Osteoblast (primary cell): ENCODE measurements around the gene CLK2. TPM values are rescaled to one million over a fixed set of nuclear protein-coding genes. Genes with fewer than 3 reads are reported as not detected.

ENCODE experiments used
- DNase-seq: peaks from one replicate; pipeline ENCODE4 v3.0.0; 2011; ENCODE audit warnings: low spot score, mixed read lengths; ENCODE audit not compliant: insufficient read length; ENCODE audit errors: missing footprints
- H2AFZ ChIP-seq: 2 replicates; pipeline ENCODE4 v1.6.0; 2011; ENCODE audit warnings: mild to moderate bottlenecking, low read length
- H3K27ac ChIP-seq: 2 replicates; pipeline ENCODE4 v1.5.1; 2011; ENCODE audit warnings: mild to moderate bottlenecking, low read depth, low read length, moderate library complexity
- H3K27me3 ChIP-seq: 2 replicates; pipeline ENCODE4 v1.6.0; 2012; ENCODE audit warnings: mild to moderate bottlenecking, control low read depth, inconsistent platforms, low read length, moderate library complexity; ENCODE audit not compliant: insufficient read depth
- H3K36me3 ChIP-seq: 2 replicates; pipeline ENCODE4 v1.5.1; 2011; ENCODE audit warnings: mild to moderate bottlenecking, low read length, control low read depth, moderate library complexity; ENCODE audit not compliant: insufficient read depth
- H3K4me1 ChIP-seq: 2 replicates; pipeline ENCODE4 v1.5.1; 2011; ENCODE audit warnings: mild to moderate bottlenecking, low read length, control low read depth, moderate library complexity; ENCODE audit not compliant: insufficient read depth
- H3K4me2 ChIP-seq: 2 replicates; pipeline ENCODE4 v1.6.0; 2011; ENCODE audit warnings: mild to moderate bottlenecking, low read length; ENCODE audit not compliant: insufficient read depth
- H3K4me3 ChIP-seq: fragments of 200-600 bp; sonication (generic); 3 replicates; pipeline ENCODE4 v1.5.1; 2012; ENCODE audit warnings: mild to moderate bottlenecking, low read length, inconsistent platforms; ENCODE audit not compliant: insufficient read depth
- H3K79me2 ChIP-seq: 2 replicates; pipeline ENCODE4 v1.6.0; 2012; ENCODE audit warnings: mild to moderate bottlenecking, low read length, control low read depth, inconsistent platforms; ENCODE audit not compliant: insufficient read depth
- H3K9me3 ChIP-seq: 2 replicates; pipeline ENCODE4 v1.5.1; 2011; ENCODE audit warnings: low read depth, low read length, control low read depth
- H4K20me1 ChIP-seq: 2 replicates; pipeline ENCODE4 v1.6.0; 2012; ENCODE audit warnings: mild to moderate bottlenecking, low read length, control low read depth; ENCODE audit not compliant: insufficient read depth
- CTCF ChIP-seq: IDR thresholded peaks from 2 replicates; pipeline ENCODE4 v1.5.1; 2011; ENCODE audit warnings: mild to moderate bottlenecking, low read depth, low read length, moderate library complexity; ENCODE audit errors: extremely low read depth
- total RNA-seq: library from RNA; depleted of rRNA; stranded (reverse); fragments of >200 nt; gene quantifications from 2 replicates; pipeline ENCODE4 v1.2.3, GENCODE V29; 2012

The CLK2 gene
- total RNA-seq, 1 donor: 17.4 TPM

GRCh38 chr1:155287987-155288543, 14.8 kb upstream of the CLK2 start:
- peak; percentile 55 for DNase-seq
- H3K4me3 ChIP-seq: no peak overlapping the region
- no peaks in the 10 kb centered on the region for H3K9me3 ChIP-seq
- H3K27ac ChIP-seq: no peak overlapping the region
- no peaks in the 10 kb centered on the region for H3K36me3 ChIP-seq
- H3K4me2 ChIP-seq: no peak overlapping the region
- no peaks in the 10 kb centered on the region for H3K79me2 ChIP-seq
- peaks cover 13% of the 10 kb centered on the region for H3K27me3 ChIP-seq
- no peaks in the 10 kb centered on the region for H4K20me1 ChIP-seq
- no peak for TF ChIP-seq CTCF
- H2AFZ ChIP-seq: no peak overlapping the region
- no peaks in the 10 kb centered on the region for H3K4me1 ChIP-seq

- Histone ChIP-seq H4K20me1 (no peaks in the 10 kb centered on the region), H3K9me3 (no peaks in the 10 kb centered on the region), H3K36me3 (no peaks in the 10 kb centered on the region), H3K27me3 (peaks cover 6% of the 10 kb centered on the region), H2AFZ (no peak overlapping the region), H3K4me3 (no peak overlapping the region), H3K79me2 (no peaks in the 10 kb centered on the region), H3K4me1 (no peaks in the 10 kb centered on the region), H3K4me2 (no peak overlapping the region), H3K27ac (no peak overlapping the region)
- no peak for TF ChIP-seq CTCF
- DNase-seq: no peak
Observed at GRCh38 chr1:155286544-155286943, 13.2 kb upstream of the CLK2 start.

- no peaks in the 10 kb centered on the region for H3K79me2 ChIP-seq
- no peaks in the 10 kb centered on the region for H4K20me1 ChIP-seq
Observed at GRCh38 chr1:155285631-155286044, 12.3 kb upstream of the CLK2 start.

GRCh38 chr1:155285063-155285462, 11.8 kb upstream of the CLK2 start:
- TF ChIP-seq CTCF: no peak

More at GRCh38 chr1:155285631-155286044, 12.3 kb upstream of the CLK2 start:
- Histone ChIP-seq H3K27ac (no peak overlapping the region), H3K4me1 (no peaks in the 10 kb centered on the region), H3K36me3 (no peaks in the 10 kb centered on the region), H3K4me3 (no peak overlapping the region), H3K4me2 (no peak overlapping the region), H3K9me3 (no peaks in the 10 kb centered on the region), H3K27me3 (peaks cover 4% of the 10 kb centered on the region), H2AFZ (no peak overlapping the region)
- no peak for TF ChIP-seq CTCF
- no peak for DNase-seq

More at GRCh38 chr1:155285063-155285462, 11.8 kb upstream of the CLK2 start:
- H3K27ac ChIP-seq: no peak overlapping the region
- H3K27me3 ChIP-seq: no peaks in the 10 kb centered on the region
- H3K36me3 ChIP-seq: no peaks in the 10 kb centered on the region
- no peaks in the 10 kb centered on the region for H3K79me2 ChIP-seq
- no peak for DNase-seq
- H3K9me3 ChIP-seq: no peaks in the 10 kb centered on the region
- H3K4me2 ChIP-seq: no peak overlapping the region
- H4K20me1 ChIP-seq: no peaks in the 10 kb centered on the region
- no peak overlapping the region for H2AFZ ChIP-seq
- H3K4me3 ChIP-seq: no peak overlapping the region
- no peaks in the 10 kb centered on the region for H3K4me1 ChIP-seq
